NCI-H510A treated with DMSO at 0.1 percent for 48 hours (cell line): ENCODE results near the gene IL23A.
A peak's percentile ranks its signal among the peaks of the same experiment; 100 is the strongest.

ENCODE experiments used
- DNase-seq: peaks from one replicate; lab custom pipeline; 2025; lab: John Stamatoyannopoulos, UW

IL23A gene

DNA sequence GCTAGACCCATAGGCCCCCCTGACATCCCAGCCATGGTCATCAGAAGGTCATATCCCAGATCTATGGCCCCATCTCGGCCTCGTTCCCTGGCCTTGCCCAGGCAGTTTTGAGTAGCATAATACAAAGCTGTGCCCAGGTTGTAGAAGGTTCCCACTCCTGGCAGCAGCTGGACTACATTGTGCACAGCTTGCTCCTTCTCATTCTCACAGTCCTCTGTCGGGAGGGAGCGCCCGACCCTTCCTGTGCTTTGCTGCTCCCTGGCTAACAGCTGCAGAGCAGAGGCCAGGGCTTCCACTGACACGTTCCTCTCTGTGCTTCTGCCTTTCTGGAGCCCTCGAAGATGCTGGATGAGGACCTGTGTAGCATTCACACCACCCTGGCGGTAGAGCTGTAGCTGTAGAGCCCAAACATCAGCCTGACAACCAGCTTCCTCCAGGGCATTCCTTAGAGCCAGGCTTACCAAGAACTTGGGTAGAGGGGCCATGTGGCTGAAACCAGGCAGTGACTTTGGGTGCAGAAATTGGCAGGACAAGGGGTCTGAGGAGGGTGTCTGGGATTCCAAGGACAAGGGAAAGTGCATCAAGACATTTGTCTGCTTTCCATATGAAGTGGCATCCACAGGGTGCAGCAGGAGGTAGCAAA is 22.9 kb downstream of the IL23A start:
- DNase-seq = no peak

DNA sequence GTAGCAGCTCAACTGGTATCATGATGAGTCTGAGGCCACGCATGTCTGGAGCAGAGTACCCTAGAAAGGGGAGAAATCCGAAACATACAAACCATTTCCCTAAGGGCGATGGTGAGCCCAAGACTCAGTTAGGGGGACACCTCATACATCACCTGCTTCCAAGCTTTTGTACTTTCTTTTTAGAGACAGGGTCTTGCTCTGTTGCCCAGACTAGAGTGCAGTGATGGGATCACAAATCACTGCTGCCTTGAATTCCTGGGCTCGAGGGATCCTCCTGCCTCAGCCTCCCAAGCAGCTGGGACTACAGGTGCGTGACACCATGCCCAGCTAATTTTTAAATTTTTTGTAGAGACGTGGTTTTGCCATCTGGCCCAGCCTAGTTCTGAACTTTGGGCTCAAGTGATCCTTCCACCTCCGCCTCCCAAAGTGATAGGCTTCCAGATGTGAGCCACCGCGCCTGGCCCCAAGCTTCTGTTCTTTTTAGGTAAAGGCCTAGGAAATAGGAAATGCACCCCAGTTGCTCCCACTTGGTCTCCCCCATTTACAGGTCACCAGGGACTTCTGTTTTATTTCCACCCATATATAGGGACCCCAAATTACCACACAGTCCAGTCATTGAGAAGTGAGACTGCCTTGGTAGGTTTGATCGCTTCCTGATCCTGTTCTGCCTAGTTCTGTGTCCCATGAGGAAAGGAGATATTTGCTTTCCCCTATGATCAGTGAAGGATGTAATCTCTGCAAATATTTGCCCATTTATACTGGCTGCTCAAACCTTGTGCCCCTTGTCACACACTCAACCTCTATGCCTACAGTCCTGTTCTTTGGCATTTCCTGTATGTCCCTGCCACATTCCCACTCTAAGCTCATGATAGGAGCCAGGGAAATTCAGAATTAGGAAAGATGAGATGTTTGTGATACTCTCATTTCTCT is 23.7 kb downstream of the IL23A start, which contains the start of gene APOF:
Gene APOF, minus strand, starts transcription at position 728 of the 930 bp plus-strand sequence. Its CDS starts 112 bp downstream, at position 616.
- no peak for DNase-seq

DNA sequence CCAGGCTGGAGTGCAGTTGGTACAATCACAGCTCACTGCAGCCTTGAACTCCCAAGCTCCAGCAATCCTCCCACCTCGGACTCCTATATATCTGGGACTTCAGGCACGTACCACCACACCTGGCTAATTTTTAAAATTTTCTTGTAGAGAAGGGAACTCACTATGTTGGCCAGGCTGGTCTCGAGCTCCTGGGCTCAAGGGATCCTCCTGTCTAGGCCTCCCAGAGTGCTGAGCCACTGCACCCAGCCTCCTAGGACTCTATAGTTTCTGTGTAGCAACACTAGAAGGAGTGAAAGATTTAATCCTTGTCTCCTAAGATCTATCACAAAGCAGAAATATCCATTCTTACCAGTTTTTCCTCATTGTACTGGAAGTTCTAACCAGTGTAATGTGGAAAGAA is 28.3 kb downstream of the IL23A start:
- DNase-seq = no peak

DNA sequence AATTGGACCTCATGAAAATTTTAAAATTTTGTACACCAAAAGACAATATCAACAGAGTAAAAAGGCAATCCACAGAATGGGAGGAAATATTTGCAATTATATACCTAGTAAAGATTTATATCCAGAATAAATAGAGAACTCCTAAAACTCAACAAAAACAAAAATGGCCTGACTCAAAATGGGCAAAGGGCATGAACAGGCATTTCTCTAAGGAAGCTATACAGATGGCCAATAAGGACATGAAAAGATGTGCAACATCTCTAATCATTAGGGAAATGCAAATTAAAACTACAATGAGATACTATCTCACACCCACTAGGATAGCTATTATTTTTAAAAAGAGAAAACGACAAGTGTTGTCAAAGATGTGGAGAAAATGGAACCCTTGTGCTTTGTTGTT is 34.8 kb downstream of the IL23A start:
- DNase-seq = no peak

DNA sequence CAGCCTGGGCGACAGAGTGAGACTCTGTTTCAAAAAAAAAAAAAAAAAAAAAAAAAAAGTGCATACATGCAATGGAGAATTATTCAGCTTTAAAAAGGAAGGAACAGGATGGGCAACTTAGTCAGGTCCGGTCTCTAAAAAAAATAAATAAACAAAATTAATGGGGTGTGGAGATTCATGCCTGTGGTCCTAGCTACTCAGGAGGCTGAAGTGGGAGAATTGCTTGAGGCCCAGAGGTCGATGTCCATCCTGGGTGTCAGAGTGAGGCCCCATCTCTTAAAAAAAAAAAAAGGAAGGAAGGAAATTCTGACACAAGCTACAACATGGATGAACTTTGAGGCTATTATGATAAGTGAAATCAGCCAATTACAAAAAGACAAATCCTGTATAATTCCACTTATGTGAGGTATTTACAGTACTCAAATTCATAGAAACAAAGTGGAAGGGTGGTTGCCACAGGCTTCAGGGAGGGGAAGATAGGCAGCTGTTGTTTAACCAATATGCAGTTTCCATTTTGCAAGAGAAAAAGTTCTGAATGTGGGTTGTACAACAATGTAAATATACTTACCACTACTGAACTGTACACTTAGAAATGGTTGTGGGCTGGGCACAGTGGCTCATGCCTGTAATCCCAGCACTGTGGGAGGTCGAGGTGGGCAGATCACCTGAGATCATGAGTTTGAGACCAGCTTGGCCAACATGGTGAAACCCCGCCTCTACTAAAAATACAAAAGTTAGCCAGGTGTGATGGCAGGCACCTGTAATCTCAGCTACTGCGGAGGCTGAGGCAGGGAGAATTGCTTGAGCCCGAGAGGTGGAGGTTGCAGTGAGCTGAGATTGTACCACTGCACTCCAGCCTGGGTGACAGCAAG is 36.3 kb downstream of the IL23A start:
- no peak for DNase-seq

DNA sequence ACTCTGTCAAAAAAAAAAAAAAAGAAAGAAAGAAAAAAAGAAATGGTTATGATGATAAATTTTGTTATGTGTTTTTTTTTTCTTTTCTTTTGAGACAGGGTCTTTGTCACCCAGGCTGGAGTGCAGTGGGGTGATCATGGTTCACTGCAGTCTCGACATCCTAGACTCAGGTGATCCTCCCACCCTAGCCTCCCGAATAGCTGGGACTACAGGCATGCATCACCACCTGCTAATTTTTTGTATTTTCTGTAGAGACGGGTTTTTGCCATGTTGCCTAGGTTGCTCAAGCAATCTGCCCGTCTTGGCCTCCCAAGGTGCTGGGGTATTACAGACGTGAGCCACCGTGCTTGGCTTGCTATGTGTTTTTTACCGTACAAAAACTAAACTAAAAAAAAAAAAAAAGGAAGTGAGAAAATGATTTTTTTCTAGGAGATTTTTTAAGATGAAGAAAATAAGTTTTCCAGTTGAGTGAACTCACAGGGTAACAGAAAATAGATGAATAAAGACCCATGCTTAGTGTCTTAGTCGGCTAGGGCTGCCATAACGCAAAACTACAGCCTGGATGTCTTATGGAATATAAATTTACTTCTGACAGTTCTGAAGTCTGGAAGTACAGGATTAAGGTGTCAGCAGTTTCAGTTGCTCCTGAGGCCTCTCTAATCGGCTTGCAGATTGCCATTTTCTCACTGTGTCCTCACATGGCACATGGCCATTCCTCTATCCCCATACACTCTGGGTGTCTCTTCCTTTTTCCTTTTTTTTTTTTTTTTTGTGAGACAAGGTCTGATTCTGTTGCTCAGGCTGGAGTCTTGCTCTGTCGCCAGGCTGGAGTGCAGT is 37.1 kb downstream of the IL23A start:
- DNase-seq = no peak

DNA sequence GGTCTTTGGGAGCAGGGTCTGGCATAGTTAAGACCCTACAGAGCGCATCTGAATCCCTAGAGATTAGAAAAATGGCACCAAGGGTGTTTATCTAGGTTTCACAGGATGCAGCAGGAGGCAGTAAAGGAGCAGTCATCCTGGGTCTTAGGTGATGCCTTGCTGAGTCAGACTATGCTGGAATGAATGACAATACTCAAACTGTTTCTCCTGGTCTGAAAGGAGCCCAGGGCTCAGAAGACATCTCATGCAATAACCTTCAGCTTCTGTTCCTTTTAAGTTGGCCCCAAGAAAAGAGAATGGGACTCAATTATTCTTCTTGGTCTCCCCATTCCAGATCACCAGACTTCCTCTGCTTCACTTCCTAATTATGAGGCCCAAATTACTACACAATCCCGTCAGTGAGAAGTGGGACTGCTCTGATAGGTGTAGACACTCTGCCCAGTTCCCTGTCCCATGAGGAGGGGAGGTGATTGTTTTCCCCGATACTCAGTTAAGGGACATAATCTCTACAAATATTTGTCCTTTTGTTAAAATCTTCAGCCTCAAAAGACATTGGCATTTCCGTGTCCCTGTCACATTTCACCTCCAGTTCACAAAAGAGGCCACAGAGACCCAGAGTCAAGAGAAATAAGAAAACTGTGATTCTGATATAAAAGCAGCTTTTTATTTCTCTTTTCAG is 38.8 kb downstream of the IL23A start:
- DNase-seq = no peak

DNA sequence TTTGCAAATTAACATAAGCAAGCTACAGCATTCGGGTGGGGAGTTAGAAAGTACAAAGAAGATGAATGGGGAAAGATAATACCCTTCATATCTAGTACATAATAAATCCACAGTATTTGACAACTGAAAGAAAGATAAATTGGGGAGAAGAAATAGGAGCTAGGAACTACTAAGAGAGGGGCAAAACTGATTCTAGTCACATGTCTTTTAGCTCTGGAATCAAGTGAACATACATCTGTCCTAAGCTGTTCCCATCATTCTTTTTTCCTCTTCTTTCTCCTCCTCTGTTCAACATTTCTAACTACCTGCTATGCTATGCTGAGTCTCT is 39.3 kb downstream of the IL23A start:
- DNase-seq = no peak

DNA sequence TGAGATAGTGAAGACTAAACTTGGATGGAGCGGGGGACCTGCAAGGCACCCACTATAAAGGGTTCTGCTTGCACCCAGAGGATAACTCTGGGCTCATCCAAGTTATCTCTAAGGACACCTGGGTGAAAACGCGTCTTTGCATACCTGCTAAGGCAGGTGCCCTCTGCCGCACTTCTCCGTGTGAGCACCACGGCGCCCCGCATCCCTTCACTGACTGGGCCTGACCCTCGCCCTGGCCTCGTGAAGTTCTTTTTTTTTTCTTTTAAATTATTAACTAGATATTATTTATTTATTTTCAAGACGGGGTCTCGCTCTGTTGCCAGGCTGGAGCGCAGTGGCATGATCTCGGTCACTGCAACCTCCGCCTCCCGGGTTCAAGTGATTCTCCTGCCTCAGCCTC is 43.9 kb downstream of the IL23A start:
- no peak for DNase-seq

DNA sequence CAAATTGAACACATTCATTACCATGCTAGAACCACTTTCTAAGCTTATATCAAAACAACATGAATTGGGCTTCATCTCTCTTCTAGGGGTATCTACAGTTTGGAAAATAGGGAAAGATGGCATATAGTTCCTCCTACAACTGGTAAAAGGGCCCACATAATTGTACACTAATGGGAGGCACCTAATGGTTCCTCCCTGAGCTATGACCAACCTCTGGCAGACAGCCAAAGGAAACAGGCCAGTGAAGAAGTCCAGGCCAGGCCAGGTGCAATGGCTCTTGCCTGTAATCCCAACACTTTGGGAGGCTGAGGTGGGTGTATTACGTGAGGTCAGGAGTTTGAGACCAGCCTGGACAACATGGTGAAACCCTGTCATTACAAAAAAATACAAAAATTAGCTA is 47.2 kb downstream of the IL23A start:
- DNase-seq = peak; percentile 5

DNA sequence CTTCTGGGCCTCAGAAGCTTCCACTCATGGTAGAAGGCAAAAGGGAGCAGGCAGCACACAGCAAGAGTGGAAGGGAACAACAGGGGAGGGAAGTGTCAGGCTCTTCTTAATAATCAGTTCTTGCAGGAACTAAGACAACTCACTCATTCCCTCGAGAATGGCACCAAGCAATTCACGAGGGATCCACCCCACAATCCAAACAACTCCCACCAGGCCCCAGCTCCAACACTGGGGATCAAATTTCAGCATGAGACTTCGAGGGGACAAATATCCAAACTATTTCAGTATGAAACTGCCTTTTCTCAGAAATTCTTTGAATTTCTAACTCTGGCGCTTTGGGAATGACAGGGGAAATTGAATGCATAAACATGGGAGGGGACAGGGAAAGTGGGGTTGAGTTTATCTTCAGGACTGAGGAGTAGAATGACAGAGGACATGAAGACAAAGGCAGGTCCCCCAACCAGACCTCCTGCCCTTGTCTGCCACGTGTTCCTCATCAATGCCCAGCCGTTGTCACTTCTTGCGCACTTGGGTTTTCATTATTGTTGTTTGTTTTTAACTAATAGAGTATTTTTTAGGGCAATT is 48.6 kb downstream of the IL23A start:
- no peak for DNase-seq

DNA sequence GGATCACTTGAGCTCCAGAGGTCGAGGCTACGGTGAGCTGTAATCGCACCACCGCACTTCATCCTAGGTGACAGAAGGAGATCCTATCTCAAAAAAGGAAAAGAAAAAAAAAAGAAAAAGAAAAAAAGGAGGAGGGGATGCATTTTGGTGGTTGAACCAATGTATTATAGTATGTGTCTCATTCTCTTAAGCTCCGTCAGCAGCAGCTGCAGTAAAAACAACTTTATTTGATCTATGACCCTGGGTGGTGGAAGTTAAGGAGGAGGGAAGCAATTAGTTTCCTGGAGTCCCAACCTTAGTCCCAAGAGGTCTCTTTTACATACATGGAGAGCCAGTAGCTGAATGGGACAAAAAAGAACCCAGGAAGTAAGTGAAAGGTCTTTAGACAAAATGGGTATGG is 50.7 kb downstream of the IL23A start:
- no peak for DNase-seq
